CD4-positive, alpha-beta T cell (primary cell): ENCODE measurements around the gene TM4SF5. TPM values are rescaled to one million over a fixed set of nuclear protein-coding genes. Genes with fewer than 3 reads are reported as not detected.

Experiments used
- ATAC-seq: fragments of 200-7000 bp; cut with Tn5 transposase; one replicate; pipeline ENCODE4 v1.10.0; 2022; ENCODE audit warnings: mild to moderate bottlenecking; ENCODE audit not compliant: poor library complexity
- CTCF ChIA-PET: fragments of 350-600 bp; sonication (Branson Sonifier 250); formaldehyde crosslinking; loops from one replicate; lab custom pipeline; 2021; ENCODE audit warnings: antibody characterized with exemption, inconsistent platforms; lab: Charles Lee
- POLR2A ChIA-PET: fragments of 350-600 bp; sonication (Branson Sonifier 250); formaldehyde crosslinking; loops from one replicate; lab custom pipeline; 2021; ENCODE audit warnings: antibody characterized with exemption, inconsistent platforms; lab: Charles Lee
- DNase-seq, 14 experiments: peaks; one replicate each; pipeline ENCODE4 v3.0.0-alpha.2; 2013 to 2020; ENCODE audit warnings: mixed read lengths in 2 of 14
- H3K27ac ChIP-seq, 2 donors: one replicate each; pipeline versions ENCODE4 v1.5.1 to v1.7.0; 2013; ENCODE audit warnings: low read length in 2 of 2, low read depth in 1 of 2, mild to moderate bottlenecking in 1 of 2
- H3K27me3 ChIP-seq, 2 experiments: 1 replicate in 1 of 2; 2 replicates in 1 of 2; pipeline versions ENCODE4 v1.6.1 to v1.7.0; 2013; ENCODE audit warnings: low read length in 2 of 2, control low read depth in 1 of 2, mild to moderate bottlenecking in 1 of 2, moderate library complexity in 1 of 2; ENCODE audit not compliant: insufficient read depth in 2 of 2, control insufficient read depth in 1 of 2
- H3K36me3 ChIP-seq: one replicate; pipeline ENCODE4 v1.6.1; 2013; ENCODE audit warnings: low read length, control low read depth; ENCODE audit not compliant: insufficient read depth
- H3K4me1 ChIP-seq: one replicate; pipeline ENCODE4 v1.6.1; 2013; ENCODE audit warnings: low read length, control low read depth; ENCODE audit not compliant: insufficient read depth
- H3K4me3 ChIP-seq: one replicate; pipeline ENCODE4 v1.5.1; 2013; ENCODE audit warnings: mild to moderate bottlenecking, low read length, moderate library complexity
- H3K9me3 ChIP-seq, 2 experiments: 1 replicate in 1 of 2; 2 replicates in 1 of 2; pipeline versions ENCODE4 v1.6.1 to v1.7.0; 2013; ENCODE audit warnings: low read length in 2 of 2, mild to moderate bottlenecking in 2 of 2, control low read depth in 1 of 2, moderate library complexity in 1 of 2; ENCODE audit not compliant: control insufficient read depth in 1 of 2, insufficient read depth in 1 of 2
- H3K27ac Mint-ChIP-seq: one replicate; pipeline ENCODE4 v1.8.0; 2020; ENCODE audit warnings: mixed read lengths
- H3K27me3 Mint-ChIP-seq: one replicate; pipeline ENCODE4 v1.8.0; 2021; ENCODE audit warnings: mixed read lengths
- H3K36me3 Mint-ChIP-seq: one replicate; pipeline ENCODE4 v1.8.0; 2021; ENCODE audit warnings: low read depth, mixed read lengths
- H3K4me1 Mint-ChIP-seq: one replicate; pipeline ENCODE4 v1.8.0; 2021; ENCODE audit warnings: low read depth, mixed read lengths
- H3K4me3 Mint-ChIP-seq: one replicate; pipeline ENCODE4 v1.8.0; 2020; ENCODE audit warnings: mild to moderate bottlenecking, mixed read lengths
- H3K9me3 Mint-ChIP-seq: one replicate; pipeline ENCODE4 v1.8.0; 2020; ENCODE audit warnings: mixed read lengths
- intact Hi-C, 2 experiments: fragments of 100-400 bp; cut with DNase I in 1 of 2; cut with micrococcal nuclease in 1 of 2; formaldehyde crosslinking; loops; one replicate each; pipeline versions ENCODE4 v1.15.1 to v1.9.0; 2023 to 2025; cut with DNase I, micrococcal nuclease
- total RNA-seq, 174 experiments: library from RNA in 2 of 174; stranded (reverse) in 2 of 174; gene quantifications; one replicate each; pipeline ENCODE4 v1.2.3 and lab custom pipeline; 2021 to 2026
- TF ChIP-seq, protein P1 (sequence below): fragments of 200-600 bp; IDR thresholded peaks from one replicate; pipeline ENCODE4 v1.8.0; 2022; ENCODE audit warnings: antibody characterized with exemption, mild to moderate bottlenecking

Gene TM4SF5
- total RNA-seq, 2 experiments from 2014 or later: not detected

GRCh38 chr17:4751932-4752331 is 19.8 kb upstream of the TM4SF5 start:
- H3K4me1 Mint-ChIP-seq: peaks cover 15% of the 10 kb centered on the region
- ChIA-PET POLR2A (no interaction called here), CTCF (no interaction called here)
- no peak overlapping the region for H3K27ac ChIP-seq
- TF ChIP-seq, protein P1, sequence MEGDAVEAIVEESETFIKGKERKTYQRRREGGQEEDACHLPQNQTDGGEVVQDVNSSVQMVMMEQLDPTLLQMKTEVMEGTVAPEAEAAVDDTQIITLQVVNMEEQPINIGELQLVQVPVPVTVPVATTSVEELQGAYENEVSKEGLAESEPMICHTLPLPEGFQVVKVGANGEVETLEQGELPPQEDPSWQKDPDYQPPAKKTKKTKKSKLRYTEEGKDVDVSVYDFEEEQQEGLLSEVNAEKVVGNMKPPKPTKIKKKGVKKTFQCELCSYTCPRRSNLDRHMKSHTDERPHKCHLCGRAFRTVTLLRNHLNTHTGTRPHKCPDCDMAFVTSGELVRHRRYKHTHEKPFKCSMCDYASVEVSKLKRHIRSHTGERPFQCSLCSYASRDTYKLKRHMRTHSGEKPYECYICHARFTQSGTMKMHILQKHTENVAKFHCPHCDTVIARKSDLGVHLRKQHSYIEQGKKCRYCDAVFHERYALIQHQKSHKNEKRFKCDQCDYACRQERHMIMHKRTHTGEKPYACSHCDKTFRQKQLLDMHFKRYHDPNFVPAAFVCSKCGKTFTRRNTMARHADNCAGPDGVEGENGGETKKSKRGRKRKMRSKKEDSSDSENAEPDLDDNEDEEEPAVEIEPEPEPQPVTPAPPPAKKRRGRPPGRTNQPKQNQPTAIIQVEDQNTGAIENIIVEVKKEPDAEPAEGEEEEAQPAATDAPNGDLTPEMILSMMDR: no peak
- intact Hi-C loops: no loop called here
- no peak overlapping the region for H3K4me3 ChIP-seq
- H3K4me3 Mint-ChIP-seq: no peak overlapping the region
- no peaks in the 10 kb centered on the region for H3K36me3 Mint-ChIP-seq
- H3K9me3 Mint-ChIP-seq: no peaks in the 10 kb centered on the region
- H3K27me3 Mint-ChIP-seq: peaks cover 24% of the 10 kb centered on the region
- no peaks in the 10 kb centered on the region for H3K36me3 ChIP-seq
- peaks cover 0 to 3% of the 10 kb centered on the region in 2 experiments for H3K9me3 ChIP-seq
- H3K27ac Mint-ChIP-seq: no peak overlapping the region
- no peak for ATAC-seq
- no peak for DNase-seq
- H3K27me3 ChIP-seq: peaks cover 5 to 6% of the 10 kb centered on the region in 2 experiments
- peaks cover 15% of the 10 kb centered on the region for H3K4me1 ChIP-seq

DNA sequence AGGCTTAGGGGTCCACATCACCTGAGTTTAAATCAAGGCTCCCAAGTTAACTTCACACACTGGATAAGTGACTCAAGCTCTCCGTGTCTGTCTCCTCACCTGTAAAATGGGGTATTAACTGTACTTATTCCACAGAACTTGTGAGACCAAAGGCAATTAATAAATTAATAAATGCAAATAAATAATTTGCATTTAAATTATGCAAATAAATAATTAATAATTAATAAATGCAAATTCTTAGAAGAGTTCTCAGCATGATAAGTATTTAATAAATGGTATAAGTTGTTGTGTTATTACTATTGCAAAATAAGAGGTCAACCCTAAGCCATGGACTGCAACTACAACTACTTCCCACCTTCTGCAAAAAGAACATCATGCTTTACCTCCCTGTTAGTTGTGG is 18.3 kb upstream of the TM4SF5 start:
- CTCF ChIA-PET: no interaction called here
- no peak overlapping the region for H3K27ac Mint-ChIP-seq
- intact Hi-C loops: no loop called here
- TF ChIP-seq, protein P1: no peak
- Histone ChIP-seq H3K27ac (no peak overlapping the region), H3K4me3 (no peak overlapping the region), H3K9me3 (peaks cover 0 to 3% of the 10 kb centered on the region in 2 experiments), H3K36me3 (no peaks in the 10 kb centered on the region), H3K27me3 (peaks cover 5 to 9% of the 10 kb centered on the region in 2 experiments), H3K4me1 (peaks cover 2% of the 10 kb centered on the region)
- peaks cover 6% of the 10 kb centered on the region for H3K4me1 Mint-ChIP-seq
- POLR2A ChIA-PET: no interaction called here
- DNase-seq (no peak), ATAC-seq (no peak)
- H3K36me3 Mint-ChIP-seq: no peaks in the 10 kb centered on the region
- H3K9me3 Mint-ChIP-seq: no peaks in the 10 kb centered on the region
- H3K4me3 Mint-ChIP-seq: no peak overlapping the region
- H3K27me3 Mint-ChIP-seq: peaks cover 31% of the 10 kb centered on the region

DNA sequence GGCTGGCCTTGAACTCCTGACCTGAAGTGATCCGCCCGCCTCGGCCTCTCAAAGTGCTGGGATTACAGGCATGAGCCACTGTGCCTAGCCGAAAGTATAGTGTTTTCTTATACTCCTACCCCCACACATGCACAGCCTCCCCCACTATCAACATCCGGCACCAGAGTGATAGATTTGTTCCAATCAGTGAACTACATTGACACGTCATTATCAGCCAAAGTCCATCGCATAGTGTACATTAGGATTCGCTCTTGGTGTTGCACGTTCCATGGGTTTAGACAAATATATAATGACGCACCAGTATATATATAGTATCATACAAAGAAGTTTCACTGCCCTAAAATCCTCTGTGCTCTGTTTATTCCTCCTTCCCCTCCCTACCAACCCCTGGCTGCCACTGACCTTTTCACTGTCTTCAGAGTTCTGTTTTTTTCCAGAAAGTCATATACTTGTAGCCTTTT is 11.9 kb upstream of the TM4SF5 start:
- ChIA-PET POLR2A (no interaction called here), CTCF (no interaction called here)
- Mint-ChIP-seq H3K4me3 (no peak overlapping the region), H3K36me3 (no peaks in the 10 kb centered on the region), H3K27me3 (peaks cover 25% of the 10 kb centered on the region), H3K4me1 (no peaks in the 10 kb centered on the region), H3K27ac (no peak overlapping the region), H3K9me3 (no peaks in the 10 kb centered on the region)
- no peak overlapping the region for H3K27ac ChIP-seq
- H3K4me3 ChIP-seq: no peak overlapping the region
- H3K9me3 ChIP-seq: no peaks in the 10 kb centered on the region
- peaks cover 5% of the 10 kb centered on the region in 2 experiments for H3K27me3 ChIP-seq
- H3K36me3 ChIP-seq: no peaks in the 10 kb centered on the region
- DNase-seq (peak in 2 of 14 experiments; percentile 23), ATAC-seq (no peak)
- TF ChIP-seq, protein P1: no peak
- H3K4me1 ChIP-seq: no peaks in the 10 kb centered on the region
- intact Hi-C loops: no loop called here
